IMR-90 (cell line): ENCODE data around the gene CDR2L.

ENCODE experiments used
- BHLHE40 ChIP-seq: fragments of 150-350 bp; IDR thresholded peaks from 2 replicates; pipeline ENCODE4 v1.6.1; 2016; ENCODE audit warnings: mild to moderate bottlenecking, low read depth, low read length
- CEBPB ChIP-seq: IDR thresholded peaks from 2 replicates; pipeline ENCODE4 v1.6.1; 2012; ENCODE audit warnings: low read depth, low read length, improper control_type of control experiment
- CTCF ChIP-seq: conservative IDR thresholded peaks from 2 replicates; pipeline ENCODE4 v1.5.1; 2012; ENCODE audit warnings: mild to moderate bottlenecking, low read depth, low read length, improper control_type of control experiment
- MAFK ChIP-seq: IDR thresholded peaks from 2 replicates; pipeline ENCODE4 v1.6.1; 2012; ENCODE audit warnings: low read depth, low read length, improper control_type of control experiment
- MXI1 ChIP-seq: IDR thresholded peaks from 2 replicates; pipeline ENCODE4 v1.6.1; 2012; ENCODE audit warnings: low read depth, mild to moderate bottlenecking, low read length, moderate library complexity, borderline replicate concordance
- POLR2A ChIP-seq: IDR thresholded peaks from 2 replicates; pipeline ENCODE4 v1.6.1; 2012; ENCODE audit warnings: mild to moderate bottlenecking, low read depth, low read length
- RAD21 ChIP-seq: IDR thresholded peaks from 2 replicates; pipeline ENCODE4 v1.6.1; 2012; ENCODE audit warnings: low read length, improper control_type of control experiment
- RCOR1 ChIP-seq: IDR thresholded peaks from 2 replicates; pipeline ENCODE4 v1.6.1; 2012; ENCODE audit warnings: mild to moderate bottlenecking, low read length, improper control_type of control experiment; ENCODE audit not compliant: insufficient replicate concordance
- RFX5 ChIP-seq: IDR thresholded peaks from 2 replicates; pipeline ENCODE4 v1.8.0; 2012; ENCODE audit warnings: low read depth, mild to moderate bottlenecking, low read length, moderate library complexity
- SMC3 ChIP-seq: fragments of 150-350 bp; IDR thresholded peaks from 2 replicates; pipeline ENCODE4 v1.6.1; 2016; ENCODE audit warnings: low read depth, mild to moderate bottlenecking, antibody characterized with exemption, low read length, moderate library complexity
- USF2 ChIP-seq: fragments of 150-350 bp; IDR thresholded peaks from 2 replicates; pipeline ENCODE4 v1.6.1; 2017; ENCODE audit warnings: mild to moderate bottlenecking, antibody characterized with exemption, low read length, low read depth

GRCh38 chr17:75031972-75032719 is 44.7 kb downstream of the CDR2L start:
- TF ChIP-seq CTCF: no peak
- TF ChIP-seq RAD21: no peak
- TF ChIP-seq POLR2A: no peak
- TF ChIP-seq RCOR1: no peak
- no peak for TF ChIP-seq MXI1
- no peak for TF ChIP-seq MAFK
- no peak for TF ChIP-seq RFX5
- TF ChIP-seq SMC3: no peak
- TF ChIP-seq USF2: peak; percentile 64
- no peak for TF ChIP-seq BHLHE40
- no peak for TF ChIP-seq CEBPB
